GM13977 (cell line): ENCODE measurements around the gene JAK2.
"Not testable (repeated sequence)": the region's sequence is repeated elsewhere in the genome, so short reads cannot be mapped to it uniquely, and the experiment has no call there.

Source experiments
- DNase-seq: peaks from one replicate; pipeline ENCODE4 v3.0.0; 2012; ENCODE audit warnings: low spot score
- CTCF ChIP-seq: IDR thresholded peaks from 2 replicates; pipeline ENCODE4 v1.5.1; 2012; ENCODE audit warnings: mild to moderate bottlenecking, control low read depth; ENCODE audit not compliant: insufficient read depth; ENCODE audit errors: extremely low read depth, missing control alignments
- in situ Hi-C: fragments of 300-500 bp; cut with MboI; formaldehyde crosslinking; loops from one replicate; pipeline ENCODE4 v1.12.0; 2022; ENCODE audit warnings: low sequenced_read_pairs, low pct_unique_long_range_greater_than_20kb, mixed read lengths, inconsistent platforms; ENCODE audit not compliant: unreplicated experiment

Gene JAK2

GRCh38 chr9:4984621-4985385, at the start of gene JAK2:
TSS of gene JAK2 (plus strand) at chr9:4985272. CDS start at chr9:5021988, 36,716 bp downstream.
- in situ Hi-C loops = loop anchor here (10.0 to 25.0 kb wide), 3 partner anchors 50 to 452 kb away; partner anchors contain the start of gene PLGRKT
- peak; percentile 61 for TF ChIP-seq CTCF
- peak; percentile 82 for DNase-seq

GRCh38 chr9:4936277-4936676, 48.8 kb upstream of the JAK2 start:
- TF ChIP-seq CTCF = no peak
- in situ Hi-C loops = loop anchor here (10.0 kb wide), 1 partner anchor 49 kb away; the partner anchor contains the start of gene JAK2
- DNase-seq = peak; percentile 30

GRCh38 chr9:4936823-4937222, 48.2 kb upstream of the JAK2 start:
- in situ Hi-C loops = loop anchor here (10.0 kb wide), 1 partner anchor 48 kb away; the partner anchor contains the start of gene JAK2
- DNase-seq = peak; percentile 33
- TF ChIP-seq CTCF = no peak

GRCh38 chr9:4937446-4937845, 47.6 kb upstream of the JAK2 start:
- TF ChIP-seq CTCF = no peak
- DNase-seq = no peak
- in situ Hi-C loops = loop anchor here (10.0 kb wide), 1 partner anchor 47 kb away; the partner anchor contains the start of gene JAK2

- in situ Hi-C loops = loop anchor here (10.0 kb wide), 1 partner anchor 46 kb away; the partner anchor contains the start of gene JAK2
- no peak for DNase-seq
- TF ChIP-seq CTCF = no peak
Observed at GRCh38 chr9:4938496-4938895, 46.6 kb upstream of the JAK2 start.

GRCh38 chr9:4939118-4939561, 45.9 kb upstream of the JAK2 start:
- TF ChIP-seq CTCF = no peak
- in situ Hi-C loops = loop anchor here (10.0 kb wide), 1 partner anchor 46 kb away; the partner anchor contains the start of gene JAK2
- DNase-seq = peak; percentile 20

- DNase-seq, in situ Hi-C loops: not testable (repeated sequence)
Observed at GRCh38 chr9:4942042-4942691, 42.9 kb upstream of the JAK2 start.
